ENCODE data around the gene TNFRSF4. TPM values are rescaled to one million over a fixed set of nuclear protein-coding genes. Genes with fewer than 3 reads are reported as not detected.

The TNFRSF4 gene
- total and polyA plus RNA-seq, 2 of the 8 experiments (the other 6 are each of a cell fraction or from before 2014, with no cell fraction given), result 0.06 TPM; not detected in 1

GRCh38 chr1:1198423-1199140, 15.4 kb downstream of the TNFRSF4 start:
- no peaks in the 10 kb centered on the region; the same call in 1 of the 2 replicates for H3K23me2 ChIP-seq (ENCODE audit: low read depth, low read length)
- H2BK15ac ChIP-seq (ENCODE audit: low read length), result no peak overlapping the region
- H3K36me3 ChIP-seq (ENCODE audit: control insufficient read depth in 2 of 4, insufficient read depth in 4 of 4, low read length in 3 of 4), result no peaks in the 10 kb centered on the region
- no peaks in the 10 kb centered on the region for H3K79me2 ChIP-seq (ENCODE audit: control insufficient read depth in 1 of 2, insufficient read depth in 2 of 2, low read length in 2 of 2)
- no peak overlapping the region for H4K5ac ChIP-seq (ENCODE audit: insufficient read length, low read depth, low read length)
- TF ChIP-seq HDAC6 (IDR thresholded peaks at IDR 0.05; ENCODE audit: low read depth, low read length) (no peak), RXRA (IDR thresholded peaks at IDR 0.05; ENCODE audit: insufficient read depth, low read depth, low read length) (no peak), EGR1 (IDR thresholded peaks at IDR 0.05; ENCODE audit: borderline replicate concordance, low read depth, low read length) (no peak), RNF2 (IDR thresholded peaks at IDR 0.05; ENCODE audit: borderline replicate concordance, low read depth, low read length, missing control alignments, poor library complexity, severe bottlenecking) (no peak), CBX8 (IDR thresholded peaks at IDR 0.05; ENCODE audit: borderline replicate concordance, low read depth, low read length) (no peak), HDAC2 (IDR thresholded peaks at IDR 0.05; ENCODE audit: borderline replicate concordance in 1 of 2, low read depth in 2 of 2, low read length in 2 of 2) (no peak), FOSL1 (IDR thresholded peaks at IDR 0.05; ENCODE audit: insufficient read depth, low read depth, low read length) (no peak), SIX5 (IDR thresholded peaks at IDR 0.05; ENCODE audit: low read depth, low read length) (no peak)
- no peaks in the 10 kb centered on the region for H3K79me1 ChIP-seq (ENCODE audit: low read depth, low read length)
- no peak overlapping the region for H3K23ac ChIP-seq (ENCODE audit: insufficient read length)
- CTCF ChIA-PET (ENCODE audit: partially characterized antibody), result interaction anchor here (0.6 to 1.2 kb wide), 5 partner anchors 45 to 281 kb away, joined by 3 to 7 read pairs (median 4); no protein-coding TSS in a partner anchor
- H2BK5ac ChIP-seq (ENCODE audit: low read depth, low read length), result no peak overlapping the region
- no peak overlapping the region for H3K56ac ChIP-seq (replicated peaks; ENCODE audit: insufficient read length, low read depth, low read length)
- POLR2A ChIA-PET (ENCODE audit: partially characterized antibody), result interaction anchor here (0.8 kb wide), 1 partner anchor 31 kb away, joined by 3 read pairs; no protein-coding TSS in a partner anchor
- H3K9me3 ChIP-seq (ENCODE audit: insufficient read depth in 2 of 2, low read depth in 1 of 2, low read length in 1 of 2), result no peaks in the 10 kb centered on the region; a peak in 2 of 4 replicates
- H4K20me1 ChIP-seq (replicated peaks in 1 of 2; ENCODE audit: control insufficient read depth in 1 of 2, insufficient read depth in 2 of 2, low read length in 2 of 2), result no peaks in the 10 kb centered on the region
- no peak overlapping the region for H2AK5ac ChIP-seq (ENCODE audit: low read depth, low read length)
- DNase-seq (ENCODE audit: low read depth in 1 of 2, low spot score in 2 of 2), result peak in 1 of 2 experiments; percentile 44
- H2AFZ ChIP-seq (ENCODE audit: low read length), result no peak overlapping the region
- H4K8ac ChIP-seq (ENCODE audit: extremely low read depth, insufficient read depth, low read length), result peak overlapping the region; percentile 79; the same call in 1 of the 2 replicates
- no peak overlapping the region for H3K14ac ChIP-seq (ENCODE audit: insufficient read length)
- H3K27ac ChIP-seq (ENCODE audit: low read depth, low read length), result no peak overlapping the region
- peaks cover 0 to 4% (median under 1%) of the 10 kb centered on the region in 4 experiments; a peak in 4 of 7 replicates for H3K4me1 ChIP-seq (replicated peaks in 1 of 4; ENCODE audit: control insufficient read depth in 3 of 4, insufficient read depth in 4 of 4, low read length in 3 of 4)
- H4K91ac ChIP-seq (replicated peaks; ENCODE audit: insufficient read length, low read length), result no peak overlapping the region
- H2BK12ac ChIP-seq (ENCODE audit: low read depth, low read length), result peak overlapping the region; percentile 39; the same call in 1 of the 2 replicates
- no peak overlapping the region for H3K4me2 ChIP-seq (ENCODE audit: insufficient read depth in 1 of 2, low read depth in 2 of 2, low read length in 2 of 2)
- H3K4ac ChIP-seq (replicated peaks; ENCODE audit: insufficient read length, low read depth, low read length), result no peak overlapping the region
- peaks cover 0 to 3% (median 3%) of the 10 kb centered on the region in 4 experiments; a peak in 4 of 7 replicates for H3K27me3 ChIP-seq (replicated peaks in 1 of 4; ENCODE audit: control insufficient read depth in 3 of 4, extremely low read depth in 1 of 4, insufficient read depth in 3 of 4, low read length in 3 of 4)
- no peak overlapping the region for H2BK120ac ChIP-seq (replicated peaks; ENCODE audit: low read depth, low read length)
- FAIRE-seq, result no peak
- 91% methylated on average over 17 of the region's 23 CpGs; no CpG with 5 or more reads in 1 of the 2 experiments for WGBS, 2 experiments (ENCODE audit: extremely low coverage in 1 of 2, insufficient coverage in 1 of 2, insufficient read length in 1 of 2, insufficient replicate concordance in 2 of 2, low coverage in 1 of 2, low lambda C conversion rate in 2 of 2, missing lambda C conversion rate in 1 of 2)
- no peak overlapping the region for H3K18ac ChIP-seq (ENCODE audit: extremely low read depth, low read length)
- H3K4me3 ChIP-seq (ENCODE audit: extremely low read depth in 1 of 4, insufficient read depth in 2 of 4, low read depth in 3 of 4, low read length in 4 of 4), result no peak overlapping the region
- H2BK20ac ChIP-seq (ENCODE audit: low read length), result no peak overlapping the region
- no peak overlapping the region for H3K9ac ChIP-seq (replicated peaks in 1 of 4; ENCODE audit: extremely low read depth in 1 of 4, low read depth in 3 of 4, low read length in 3 of 4)
